GM21367 (cell line): Measurements from ENCODE around the gene ARL13A.
"Not testable (repeated sequence)": the region's sequence is repeated elsewhere in the genome, so short reads cannot be mapped to it uniquely, and the experiment has no call there.

Source experiments
- ATAC-seq: cut with Tn5 transposase; IDR thresholded peaks from one replicate; pipeline ENCODE4 v1.9.1; 2021; ENCODE audit not compliant: unreplicated experiment

ARL13A gene

GRCh38 chrX:100969408-100969807 lies at the start of gene ARL13A:
Gene ARL13A (plus strand): TSS chrX:100969708. CDS start chrX:100973690, 3,982 bp downstream.
- ATAC-seq: no peak

GRCh38 chrX:100924375-100924774 lies 45.1 kb upstream of the ARL13A start:
- no peak for ATAC-seq

GRCh38 chrX:100926453-100926852 lies 43.1 kb upstream of the ARL13A start:
- ATAC-seq: no peak

GRCh38 chrX:100928660-100929613 lies 40.6 kb upstream of the ARL13A start, which contains the start of gene XKRX:
Gene XKRX (minus strand): TSS chrX:100928917. CDS start chrX:100928304, 613 bp downstream.
- ATAC-seq: peak; percentile 64

GRCh38 chrX:100931218-100931924 lies 38.1 kb upstream of the ARL13A start:
- ATAC-seq: peak; percentile 74

DNA sequence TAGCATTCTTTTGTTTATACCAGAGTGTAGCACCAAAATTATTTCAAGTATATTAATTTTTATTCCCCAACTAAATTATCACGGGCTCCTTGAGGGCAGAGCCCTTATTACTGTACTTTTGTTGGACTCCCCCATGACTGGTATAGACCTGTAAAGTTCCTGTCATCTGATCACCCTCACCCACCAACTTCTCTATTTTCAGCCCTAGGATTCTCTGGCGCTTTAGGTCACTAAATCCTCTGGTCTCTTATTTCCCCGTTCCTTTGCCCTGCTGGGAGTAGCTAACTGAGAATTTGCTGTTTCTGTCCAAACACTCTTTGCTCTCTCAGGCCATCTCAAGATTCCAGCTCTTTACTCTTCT lies 37.6 kb upstream of the ARL13A start:
- ATAC-seq: no peak

DNA sequence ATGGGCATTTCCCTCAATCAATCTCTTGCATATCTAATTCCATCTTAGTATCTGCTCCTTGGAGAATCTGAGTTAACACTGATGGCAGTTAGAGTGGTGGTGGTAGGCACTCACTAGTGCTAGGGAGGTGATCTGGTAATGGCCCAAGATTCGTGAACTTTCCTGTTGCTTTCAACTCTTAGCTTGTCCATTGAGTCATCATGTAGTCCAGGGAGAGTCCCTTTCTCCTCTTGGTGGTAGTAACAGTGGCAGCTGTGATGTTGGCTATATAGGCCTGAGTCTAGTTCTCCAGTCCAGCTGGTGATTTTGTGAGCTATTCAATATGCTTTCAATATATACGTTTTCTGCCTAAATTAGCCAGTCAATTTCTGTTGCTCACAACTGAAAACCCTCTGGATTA lies 33.7 kb upstream of the ARL13A start:
- ATAC-seq: no peak

DNA sequence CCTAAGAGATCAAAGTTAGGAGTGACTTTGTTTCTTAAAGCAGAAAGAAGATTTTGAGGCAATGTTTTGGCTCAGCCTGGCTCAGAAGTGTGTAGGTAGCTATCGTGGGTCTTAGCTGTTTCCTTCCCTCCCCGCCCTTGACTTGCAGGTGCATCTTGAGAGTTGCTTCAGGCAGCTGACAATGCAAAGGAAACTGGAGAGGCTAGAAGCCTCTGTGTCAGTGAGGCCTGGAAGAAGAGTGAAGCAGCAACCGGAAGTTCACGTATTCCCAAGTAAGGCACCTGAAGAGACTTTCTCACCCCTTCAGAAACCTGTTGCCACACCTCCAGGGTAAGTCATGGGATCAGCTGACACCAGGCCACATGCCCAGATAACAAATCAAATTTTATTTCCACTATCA lies 30.2 kb upstream of the ARL13A start:
- no peak for ATAC-seq

DNA sequence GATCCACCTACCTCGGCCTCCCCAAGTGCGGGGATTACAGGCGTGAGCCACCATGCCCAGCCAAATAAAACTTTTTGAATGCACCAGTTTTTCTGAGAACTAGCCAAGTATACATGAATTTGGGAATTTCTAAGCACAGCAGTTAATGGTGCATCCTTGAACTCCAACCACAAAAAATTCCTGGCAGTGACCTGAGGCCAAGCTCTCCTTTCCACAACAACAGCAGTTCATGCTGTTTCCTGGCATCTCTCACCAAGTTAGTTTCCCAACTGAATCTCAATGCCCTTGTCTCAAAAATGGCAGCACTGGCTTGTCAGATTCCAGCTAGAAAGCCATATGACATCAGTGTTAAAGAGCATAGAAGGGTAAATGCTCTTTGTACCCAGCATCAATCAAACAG lies 24.9 kb upstream of the ARL13A start:
- ATAC-seq: no peak

- ATAC-seq: no peak
Observed at GRCh38 chrX:100946299-100946927, 23.1 kb upstream of the ARL13A start.

DNA sequence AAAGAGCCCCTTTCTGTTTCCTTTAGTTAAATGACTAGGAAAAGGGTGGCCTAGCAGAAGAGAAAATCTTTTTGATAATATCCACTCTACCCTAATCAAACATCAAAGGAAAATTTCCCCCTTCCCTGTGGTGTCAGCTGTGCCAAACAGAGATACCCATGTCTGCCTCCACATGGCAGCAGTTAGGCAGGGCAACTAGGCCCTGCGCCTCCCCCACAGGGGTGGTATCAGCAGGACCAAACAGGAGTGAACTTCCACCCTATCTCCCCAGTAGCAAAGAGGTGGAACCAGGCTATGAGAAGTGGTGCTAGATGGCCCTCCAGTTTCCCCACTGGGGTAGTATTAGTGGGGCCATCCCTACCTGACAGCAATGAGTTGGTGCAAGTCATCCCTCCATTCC lies 21.0 kb upstream of the ARL13A start:
- no peak for ATAC-seq

DNA sequence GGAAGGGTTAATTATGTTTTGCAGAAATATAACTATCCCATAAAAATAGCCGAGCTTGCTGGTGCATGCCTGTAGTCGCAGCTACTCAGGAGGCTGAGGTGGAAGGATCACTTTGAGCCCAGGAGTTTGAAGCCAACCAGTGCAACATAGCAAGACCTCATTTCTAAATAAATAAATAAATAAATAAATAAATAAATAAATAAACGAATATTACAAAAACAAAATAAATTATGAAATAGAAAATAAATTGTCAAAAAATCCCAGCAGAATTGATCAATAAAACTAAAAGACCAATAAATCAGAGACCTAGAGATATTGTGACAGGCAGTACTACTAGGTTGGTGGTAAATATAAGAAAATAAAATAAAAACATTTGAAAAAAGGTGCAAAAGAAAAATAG lies 6.7 kb upstream of the ARL13A start:
- no peak for ATAC-seq

DNA sequence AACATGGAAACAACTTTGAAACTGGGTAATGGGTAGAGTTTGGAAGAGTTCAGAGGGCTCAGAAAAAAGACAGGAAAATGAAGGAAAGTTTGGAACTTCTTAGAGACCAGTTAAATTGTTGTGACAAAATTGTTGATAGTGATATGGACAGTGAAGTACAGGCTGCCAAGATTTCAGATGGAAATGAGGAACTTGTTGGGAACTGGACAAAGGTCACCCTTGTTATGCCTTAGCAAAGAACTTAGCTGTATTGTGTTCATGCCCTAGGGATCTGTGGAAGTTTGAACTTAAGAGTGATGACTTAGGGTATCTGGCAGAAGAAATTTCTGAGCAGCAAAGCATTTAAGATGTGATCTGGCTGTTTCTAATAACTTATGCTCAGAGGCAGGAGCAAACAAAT lies 5.1 kb upstream of the ARL13A start:
- ATAC-seq: no peak

GRCh38 chrX:100969936-100970335 lies 428 bp downstream of the ARL13A start:
- no peak for ATAC-seq

- ATAC-seq: no peak
Observed at GRCh38 chrX:100973411-100973810, 3.9 kb downstream of the ARL13A start.

DNA sequence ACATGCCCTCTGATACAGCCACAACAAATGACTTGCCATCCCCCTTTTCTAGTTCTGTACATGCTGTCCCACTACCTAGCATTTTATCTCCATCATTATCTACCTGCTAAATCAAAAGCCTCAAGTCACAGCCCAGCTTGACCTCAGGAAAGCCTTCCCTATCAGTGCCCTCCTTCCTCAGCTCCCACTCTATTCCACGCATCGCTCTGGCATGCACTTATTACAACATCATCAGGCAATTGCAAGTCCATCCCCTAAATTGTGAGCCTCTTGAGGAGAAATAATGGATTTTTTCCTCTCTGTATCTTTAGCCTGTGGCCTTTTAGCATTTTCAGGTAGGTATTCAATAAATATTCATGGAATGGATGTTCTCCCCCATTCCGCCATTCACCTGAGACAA lies 5.7 kb downstream of the ARL13A start:
- no peak for ATAC-seq

DNA sequence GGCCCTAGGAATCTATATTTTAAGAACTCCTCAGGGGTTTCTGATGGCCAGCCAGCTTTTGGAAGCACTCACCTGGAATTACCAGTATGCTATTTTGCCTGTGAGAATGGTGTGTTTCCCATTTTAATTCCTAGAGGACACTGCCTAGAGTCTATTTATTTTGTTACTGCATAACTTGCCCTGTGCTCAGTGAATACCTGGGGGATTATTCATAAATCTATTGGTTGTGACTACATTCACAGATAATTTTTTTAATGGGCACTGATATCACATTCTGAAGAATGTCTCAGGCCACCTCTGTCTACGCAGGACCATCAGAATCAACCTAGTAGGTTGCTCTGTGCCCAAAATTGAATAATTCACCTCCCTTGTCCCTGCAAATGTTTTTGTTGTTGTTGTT lies 6.7 kb downstream of the ARL13A start:
- ATAC-seq: no peak

DNA sequence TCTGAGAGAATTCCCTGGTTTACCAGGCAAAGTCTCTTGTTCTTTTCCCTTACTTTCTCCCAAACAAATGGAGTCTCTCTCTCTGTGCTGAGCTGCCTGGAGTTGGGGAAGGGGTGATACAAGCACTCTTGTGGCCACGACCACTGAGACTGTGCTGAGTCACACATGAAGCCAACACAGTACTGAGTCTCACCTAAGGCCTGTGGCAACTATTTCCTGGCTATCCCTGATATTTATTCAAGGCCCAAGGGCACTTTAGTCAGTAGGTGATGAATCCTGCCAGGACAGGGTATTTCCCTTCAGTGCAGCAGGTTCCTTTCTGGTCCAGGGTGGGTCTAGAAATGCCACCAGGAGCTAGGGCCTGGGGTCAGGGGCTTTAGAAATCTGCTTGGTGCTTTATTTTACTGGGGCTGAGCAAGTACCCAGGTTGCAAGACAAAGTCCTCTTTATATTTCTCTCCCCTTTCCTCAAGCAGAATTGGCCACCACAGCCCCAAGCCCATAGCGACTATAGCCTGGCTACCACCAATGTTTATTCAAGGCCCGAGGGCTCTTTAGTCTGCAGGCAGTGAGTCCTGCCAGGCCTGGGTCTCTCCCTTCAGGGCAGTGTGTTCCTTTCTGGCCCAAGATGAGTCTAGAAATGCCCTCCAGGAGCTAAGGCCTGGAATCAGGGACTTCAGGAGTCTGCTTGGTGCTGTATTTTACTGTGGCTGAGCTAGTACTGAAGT lies 10.5 kb downstream of the ARL13A start:
- no peak for ATAC-seq

GRCh38 chrX:100980608-100981497 lies 11.3 kb downstream of the ARL13A start:
- no peak for ATAC-seq

DNA sequence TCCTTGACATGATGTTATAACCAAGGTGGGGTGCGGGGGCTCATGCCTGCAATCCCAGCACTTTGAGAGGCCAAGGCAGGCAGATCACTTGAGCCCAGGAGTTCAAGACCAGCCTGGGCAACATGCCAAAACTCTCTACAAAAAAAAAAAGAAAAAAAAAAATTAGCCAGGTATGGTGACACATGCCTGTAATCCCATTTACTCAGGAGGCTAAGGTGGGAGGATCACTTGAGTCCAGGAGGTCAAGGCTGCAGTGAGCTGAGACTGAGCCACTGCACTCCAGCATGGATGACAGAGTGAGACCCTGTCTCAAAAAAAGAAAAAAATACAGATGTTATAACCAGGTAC lies 12.0 kb downstream of the ARL13A start:
- not testable (repeated sequence) for ATAC-seq
